HG03460 (cell line): ENCODE data around the gene TPSG1.
"Not testable (repeated sequence)": the region's sequence is repeated elsewhere in the genome, so short reads cannot be mapped to it uniquely, and the experiment has no call there.

Source experiments
- ATAC-seq: cut with Tn5 transposase; IDR thresholded peaks from one replicate; pipeline ENCODE4 v1.9.1; 2021; ENCODE audit not compliant: unreplicated experiment

The TPSG1 gene

GRCh38 chr16:1232049-1232748 is 7.1 kb upstream of the TPSG1 start:
- ATAC-seq, result not testable (repeated sequence)

- ATAC-seq, result not testable (repeated sequence)
Measured at GRCh38 chr16:1231301-1231700, 6.2 kb upstream of the TPSG1 start.

- not testable (repeated sequence) for ATAC-seq
Measured at GRCh38 chr16:1230471-1231212, 5.6 kb upstream of the TPSG1 start.

GRCh38 chr16:1230084-1230470 is 5.0 kb upstream of the TPSG1 start, which contains the start of gene TPSB2:
Gene TPSB2, minus strand, starts transcription at chr16:1230184. Its CDS starts 233 bp downstream, at chr16:1229951.
- ATAC-seq, result not testable (repeated sequence)

GRCh38 chr16:1229476-1229875 is 4.4 kb upstream of the TPSG1 start:
- not testable (repeated sequence) for ATAC-seq

GRCh38 chr16:1228227-1228626 is 3.2 kb upstream of the TPSG1 start:
- ATAC-seq, result not testable (repeated sequence)

GRCh38 chr16:1226692-1227091 is 1.6 kb upstream of the TPSG1 start:
- not testable (repeated sequence) for ATAC-seq

GRCh38 chr16:1225728-1226311 is 752 bp upstream of the TPSG1 start:
- ATAC-seq, result not testable (repeated sequence)

GRCh38 chr16:1224558-1224957 is 510 bp downstream of the TPSG1 start:
- ATAC-seq, result no peak

GRCh38 chr16:1223355-1224214 is 1.5 kb downstream of the TPSG1 start:
- ATAC-seq, result no peak

- ATAC-seq, result no peak
Measured at GRCh38 chr16:1222553-1223354, 2.3 kb downstream of the TPSG1 start.

GRCh38 chr16:1221628-1222552 is 3.2 kb downstream of the TPSG1 start:
- ATAC-seq, result no peak

- no peak for ATAC-seq
Measured at GRCh38 chr16:1220841-1221627, 4.0 kb downstream of the TPSG1 start.

GRCh38 chr16:1220098-1220728 is 4.9 kb downstream of the TPSG1 start:
- no peak for ATAC-seq

- no peak for ATAC-seq
Measured at GRCh38 chr16:1218930-1219611, 6.0 kb downstream of the TPSG1 start.

- ATAC-seq, result no peak
Measured at GRCh38 chr16:1218061-1218929, 6.8 kb downstream of the TPSG1 start.
